ENCODE measurements around the gene ADGRG1. TPM values are rescaled to one million over a fixed set of nuclear protein-coding genes. Genes with fewer than 3 reads are reported as not detected.
A peak's percentile ranks its signal among the peaks of the same experiment; 100 is the strongest.

ADGRG1 gene
- total RNA-seq, 1 donor from 2014 or later, result 19.7 TPM

GRCh38 chr16:57617604-57618111 lies 10.8 kb upstream of the ADGRG1 start:
- no peaks in the 10 kb centered on the region for H3K36me3 Mint-ChIP-seq (ENCODE audit: insufficient read depth)
- no peaks in the 10 kb centered on the region for H3K27me3 Mint-ChIP-seq
- H3K9me3 Mint-ChIP-seq (ENCODE audit: low read depth), result no peaks in the 10 kb centered on the region
- no peak overlapping the region for H3K4me3 Mint-ChIP-seq (ENCODE audit: low read depth)
- no peak for TF ChIP-seq CTCF (IDR thresholded peaks at IDR 0.05; ENCODE audit: unreplicated experiment)
- no peak for DNase-seq (ENCODE audit: low spot score, unreplicated experiment)
- H3K4me1 Mint-ChIP-seq (ENCODE audit: low read depth), result peaks cover 20% of the 10 kb centered on the region
- no peak overlapping the region for H3K27ac Mint-ChIP-seq

- Mint-ChIP-seq H3K27ac (peak overlapping the region; percentile 71), H3K36me3 (ENCODE audit: insufficient read depth) (no peaks in the 10 kb centered on the region), H3K27me3 (no peaks in the 10 kb centered on the region), H3K9me3 (ENCODE audit: low read depth) (no peaks in the 10 kb centered on the region), H3K4me3 (ENCODE audit: low read depth) (no peak overlapping the region), H3K4me1 (ENCODE audit: low read depth) (peaks cover 19% of the 10 kb centered on the region)
- TF ChIP-seq CTCF (IDR thresholded peaks at IDR 0.05; ENCODE audit: unreplicated experiment), result no peak
- DNase-seq (ENCODE audit: low spot score, unreplicated experiment), result no peak
Observed at GRCh38 chr16:57618296-57619132, 9.9 kb upstream of the ADGRG1 start.

GRCh38 chr16:57619133-57619605 lies 9.3 kb upstream of the ADGRG1 start:
- Mint-ChIP-seq H3K4me1 (ENCODE audit: low read depth) (peaks cover 17% of the 10 kb centered on the region), H3K27ac (peak overlapping the region; percentile 82)

GRCh38 chr16:57619606-57620334 lies 8.7 kb upstream of the ADGRG1 start:
- Mint-ChIP-seq H3K4me1 (ENCODE audit: low read depth) (peaks cover 17% of the 10 kb centered on the region), H3K27ac (peak overlapping the region; percentile 82), H3K27me3 (no peaks in the 10 kb centered on the region), H3K36me3 (ENCODE audit: insufficient read depth) (no peaks in the 10 kb centered on the region), H3K9me3 (ENCODE audit: low read depth) (no peaks in the 10 kb centered on the region), H3K4me3 (ENCODE audit: low read depth) (peak overlapping the region; percentile 50)
- DNase-seq (ENCODE audit: low spot score, unreplicated experiment), result no peak
- TF ChIP-seq CTCF (IDR thresholded peaks at IDR 0.05; ENCODE audit: unreplicated experiment), result no peak

More at GRCh38 chr16:57619133-57619605, 9.3 kb upstream of the ADGRG1 start:
- no peak for TF ChIP-seq CTCF (IDR thresholded peaks at IDR 0.05; ENCODE audit: unreplicated experiment)
- DNase-seq (ENCODE audit: low spot score, unreplicated experiment), result no peak
- Mint-ChIP-seq H3K9me3 (ENCODE audit: low read depth) (no peaks in the 10 kb centered on the region), H3K4me3 (ENCODE audit: low read depth) (no peak overlapping the region), H3K36me3 (ENCODE audit: insufficient read depth) (no peaks in the 10 kb centered on the region), H3K27me3 (no peaks in the 10 kb centered on the region)

Measured in progenitor cell of endocrine pancreas (in vitro differentiated cells).